Small intestine (tissue), 16 donors: ENCODE measurements around the gene UGT3A2. TPM values are rescaled to one million over a fixed set of nuclear protein-coding genes. Genes with fewer than 3 reads are reported as not detected.
A peak's percentile ranks its signal among the peaks of the same experiment; 100 is the strongest.

Source experiments
- DNase-seq, 2 donors: peaks; one replicate each; pipeline versions ENCODE4 v3.0.0 to v3.0.0-alpha.2; 2013
- FAIRE-seq: peaks from 2 replicates; lab custom pipeline; 2012; peaks lifted over from hg19 to GRCh38; lab: Jason Lieb, UNC
- H3K27ac ChIP-seq, 3 donors: one replicate each; pipeline ENCODE4 v1.5.1; 2013; ENCODE audit warnings: low read length in 2 of 3, mild to moderate bottlenecking in 2 of 3, control low read depth in 1 of 3, inconsistent platforms in 1 of 3, low read depth in 1 of 3, moderate library complexity in 1 of 3
- H3K27me3 ChIP-seq, 3 donors: one replicate each; pipeline ENCODE4 v1.6.1; 2013; ENCODE audit warnings: low read length in 3 of 3, inconsistent platforms in 1 of 3; ENCODE audit not compliant: control insufficient read depth in 3 of 3, insufficient read depth in 3 of 3
- H3K36me3 ChIP-seq, 3 donors: one replicate each; pipeline ENCODE4 v1.6.1; 2013; ENCODE audit warnings: low read length in 3 of 3, inconsistent platforms in 1 of 3, low read depth in 1 of 3, mild to moderate bottlenecking in 1 of 3, moderate library complexity in 1 of 3; ENCODE audit not compliant: control insufficient read depth in 3 of 3, insufficient read depth in 2 of 3
- H3K4me1 ChIP-seq, 3 donors: one replicate each; pipeline ENCODE4 v1.6.1; 2013; ENCODE audit warnings: low read length in 2 of 3, inconsistent platforms in 1 of 3, low read depth in 1 of 3, mild to moderate bottlenecking in 1 of 3, moderate library complexity in 1 of 3; ENCODE audit not compliant: control insufficient read depth in 3 of 3, insufficient read depth in 2 of 3
- H3K4me3 ChIP-seq, 3 donors: one replicate each; pipeline ENCODE4 v1.5.1; 2013; ENCODE audit warnings: low read length in 3 of 3, control low read depth in 1 of 3, inconsistent platforms in 1 of 3, low read depth in 1 of 3, mild to moderate bottlenecking in 1 of 3, moderate library complexity in 1 of 3
- H3K9me3 ChIP-seq, 2 donors: one replicate each; pipeline ENCODE4 v1.6.1; 2013; ENCODE audit warnings: low read depth in 1 of 2, low read length in 1 of 2; ENCODE audit not compliant: control insufficient read depth in 2 of 2, insufficient read depth in 1 of 2
- WGBS, 3 donors: extraction: QIAGEN DNeasy Blood & Tissue Kit; methylation state at CpG; one replicate each; pipeline ENCODE4 v1.1.7; 2013; 5-methylcytosine and 5-hydroxymethylcytosine counted together
- long read RNA-seq, 10 donors: transcript quantifications; one replicate each; lab custom pipeline, GENCODE V29; 2026
- polyA plus RNA-seq, 4 donors: library from polyadenylated mRNA; stranded (reverse) in 3 of 4; unstranded in 1 of 4; fragments of 200-250 nt in 3 of 4; fragments of 120-200 nt in 1 of 4; gene quantifications; one replicate each; pipeline versions ENCODE4 v1.2.1 to v1.2.3, GENCODE V29; 2013
- donor health status: healthy with polysubstance abuse.
- donor health status: control.
- donor health status: control.
- donor health status: Bipolar disorder and iron deficiency.
- donor health status: healthy.

UGT3A2 gene
- polyA plus RNA-seq = 1 to 10 TPM in 1 of 4 donors, under 1 TPM in 1, not detected in 2; 0.42 to 6.9 TPM
- long read RNA-seq, donor 1, partial matches to known transcripts = 0 of 1 reads
- long read RNA-seq, donor 1, other reads (novel, unspliced or antisense) = 0 of 1 reads
- long read RNA-seq, donor 2 = 0 reads
- long read RNA-seq, donor 3 = 0 reads
- long read RNA-seq, donor 4 = 0 reads
- long read RNA-seq, donor 5 = 0 reads
- long read RNA-seq, donor 6 = 0 reads
- long read RNA-seq, donor 7 = 0 reads
- long read RNA-seq, donor 8 = 0 reads
- long read RNA-seq, donor 9 = 0 reads
- long read RNA-seq, donor 10 = 0 reads

- no peak within 1 kb of the TSS for H3K27ac ChIP-seq
- peaks cover 0 to 32% (median 5%) of the 10 kb centered on the region in 3 donors for H3K27me3 ChIP-seq
- no peaks in the 10 kb centered on the region for H3K36me3 ChIP-seq
- DNase-seq = peak in 1 of 2 donors; percentile 30
- no peak for FAIRE-seq
- peak within 1 kb of the TSS in 1 of 3 donors; percentile 13 for H3K4me3 ChIP-seq
- WGBS, 3 donors = 2 to 8% (median 4%) methylated on average over 22 of the region's 22 CpGs
- H3K4me1 ChIP-seq = no peaks in the 10 kb centered on the region
- H3K9me3 ChIP-seq = no peaks in the 10 kb centered on the region
Measured at GRCh38 chr5:36066540-36067210, at the start of gene UGT3A2. UGT3A2 (minus strand) TSS chr5:36066882; CDS start chr5:36066789, 93 bp downstream.

GRCh38 chr5:36111238-36111637 lies 44.6 kb upstream of the UGT3A2 start:
- 81 to 91% (median 90%) methylated on average over 1 of the region's 1 CpG for WGBS, 3 donors
- Histone ChIP-seq H3K36me3 (peaks cover 0 to 5% (median 4%) of the 10 kb centered on the region in 3 donors), H3K4me1 (no peaks in the 10 kb centered on the region), H3K27ac (no peak overlapping the region), H3K4me3 (no peak overlapping the region), H3K27me3 (no peaks in the 10 kb centered on the region), H3K9me3 (no peaks in the 10 kb centered on the region)
- DNase-seq (no peak), FAIRE-seq (no peak)

- DNase-seq = no peak
- Histone ChIP-seq H3K27ac (no peak overlapping the region), H3K4me1 (no peaks in the 10 kb centered on the region), H3K4me3 (no peak overlapping the region), H3K27me3 (no peaks in the 10 kb centered on the region), H3K36me3 (peaks cover 0 to 12% (median 5%) of the 10 kb centered on the region in 3 donors), H3K9me3 (no peaks in the 10 kb centered on the region)
- 74 to 83% (median 75%) methylated on average over 3 of the region's 3 CpGs for WGBS, 3 donors
- peak; percentile 87 for FAIRE-seq
Measured at GRCh38 chr5:36108758-36109460, 42.2 kb upstream of the UGT3A2 start.

- DNase-seq (no peak), FAIRE-seq (no peak)
- WGBS, 3 donors = 71 to 99% (median 90%) methylated on average over 2 of the region's 2 CpGs
- no peaks in the 10 kb centered on the region for H3K4me1 ChIP-seq
- H3K36me3 ChIP-seq = peaks cover 0 to 12% (median 5%) of the 10 kb centered on the region in 3 donors
- H3K27me3 ChIP-seq = no peaks in the 10 kb centered on the region
- no peak overlapping the region for H3K4me3 ChIP-seq
- no peak overlapping the region for H3K27ac ChIP-seq
- no peaks in the 10 kb centered on the region for H3K9me3 ChIP-seq
Measured at GRCh38 chr5:36105819-36106218, 39.1 kb upstream of the UGT3A2 start.

- no peak for FAIRE-seq
- H3K36me3 ChIP-seq = peaks cover 0 to 2% (median 2%) of the 10 kb centered on the region in 3 donors
- H3K9me3 ChIP-seq = no peaks in the 10 kb centered on the region
- no peak overlapping the region for H3K27ac ChIP-seq
- H3K27me3 ChIP-seq = no peaks in the 10 kb centered on the region
- H3K4me1 ChIP-seq = no peaks in the 10 kb centered on the region
- no peak for DNase-seq
- H3K4me3 ChIP-seq = no peak overlapping the region
- WGBS, 3 donors = 90 to 95% (median 92%) methylated on average over 3 of the region's 3 CpGs
Measured at GRCh38 chr5:36099748-36100147, 33.1 kb upstream of the UGT3A2 start.

- DNase-seq (no peak), FAIRE-seq (no peak)
- Histone ChIP-seq H3K27me3 (no peaks in the 10 kb centered on the region), H3K4me1 (no peaks in the 10 kb centered on the region), H3K4me3 (no peak overlapping the region), H3K36me3 (no peaks in the 10 kb centered on the region), H3K9me3 (no peaks in the 10 kb centered on the region), H3K27ac (no peak overlapping the region)
Measured at GRCh38 chr5:36096486-36096885, 29.8 kb upstream of the UGT3A2 start.

GRCh38 chr5:36089989-36090388 lies 23.3 kb upstream of the UGT3A2 start:
- Histone ChIP-seq H3K4me3 (no peak overlapping the region), H3K4me1 (no peaks in the 10 kb centered on the region), H3K27me3 (no peaks in the 10 kb centered on the region), H3K36me3 (no peaks in the 10 kb centered on the region), H3K27ac (no peak overlapping the region), H3K9me3 (no peaks in the 10 kb centered on the region)
- 58 to 74% (median 63%) methylated on average over 2 of the region's 2 CpGs for WGBS, 3 donors
- FAIRE-seq (no peak), DNase-seq (peak; percentile 52 to 59)

GRCh38 chr5:36079200-36079781 lies 12.6 kb upstream of the UGT3A2 start:
- peak; percentile 62 to 70 for DNase-seq
- WGBS, 3 donors = 19 to 22% (median 22%) methylated on average over 10 of the region's 10 CpGs
- FAIRE-seq = no peak

More at GRCh38 chr5:36079200-36079781, 12.6 kb upstream of the UGT3A2 start:
- Histone ChIP-seq H3K36me3 (no peaks in the 10 kb centered on the region), H3K9me3 (no peaks in the 10 kb centered on the region), H3K4me1 (no peaks in the 10 kb centered on the region), H3K27me3 (no peaks in the 10 kb centered on the region), H3K4me3 (no peak overlapping the region), H3K27ac (no peak overlapping the region)
